ENCODE measurements around the gene PEX5. TPM values are rescaled to one million over a fixed set of nuclear protein-coding genes. Genes with fewer than 3 reads are reported as not detected.

Gene PEX5
- total RNA-seq: 10 to 100 TPM; 23.9 to 86.0 (median 30.3) TPM

DNA sequence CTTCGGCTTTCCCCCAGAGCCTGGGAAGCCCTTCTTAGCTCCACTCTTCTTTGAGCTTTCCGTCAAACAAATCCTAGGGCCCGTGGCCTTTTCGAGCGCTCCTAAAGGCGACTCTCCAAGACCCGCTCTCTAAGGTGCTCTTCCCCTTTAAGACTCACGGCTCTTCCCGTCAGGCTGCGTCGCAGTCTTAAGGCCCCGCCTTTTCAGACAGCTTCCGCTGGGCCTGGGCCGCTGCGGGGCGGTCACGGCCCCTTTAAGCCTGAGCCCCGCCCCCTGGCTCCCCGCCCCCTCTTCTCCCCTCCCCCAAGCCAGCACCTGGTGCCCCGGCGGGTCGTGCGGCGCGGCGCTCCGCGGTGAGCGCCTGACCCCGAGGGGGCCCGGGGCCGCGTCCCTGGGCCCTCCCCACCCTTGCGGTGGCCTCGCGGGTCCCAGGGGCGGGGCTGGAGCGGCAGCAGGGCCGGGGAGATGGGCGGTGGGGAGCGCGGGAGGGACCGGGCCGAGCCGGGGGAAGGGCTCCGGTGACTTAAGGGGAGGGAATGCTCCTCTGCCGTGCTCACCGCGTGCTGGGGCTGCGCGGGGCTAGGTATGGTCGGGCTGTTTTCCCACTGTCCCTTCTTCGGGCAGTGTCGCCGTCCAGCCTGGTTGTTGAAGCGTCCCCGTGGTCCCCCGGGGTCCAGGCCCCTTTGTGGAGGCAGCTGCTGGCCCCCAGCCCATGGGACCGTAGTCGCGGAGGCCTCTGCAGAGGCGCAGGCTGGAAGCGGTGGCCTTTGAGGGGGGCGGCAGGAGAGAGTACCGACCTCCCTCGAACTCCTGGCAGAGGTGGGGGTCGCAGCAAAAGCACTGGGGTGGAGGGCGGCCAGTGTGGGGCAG is at the start of gene PEX5:
TSS of gene PEX5 (plus strand) at position 289 of the 870 bp plus-strand sequence. CDS start 692 bp downstream, outside the sequence.
- H3K36me3 ChIP-seq: peaks cover 0 to 8% (median 0%) of the 10 kb centered on the region in 4 donors
- peak within 1 kb of the TSS; percentile 66 to 96 (median 80) for H3K4me3 ChIP-seq
- 1% methylated on average over 33 of the region's 68 CpGs; no CpG with 5 or more reads in 1 of the 2 donors for WGBS, 2 donors (ENCODE audit: low coverage in 1 of 2)
- H3K27me3 ChIP-seq: no peaks in the 10 kb centered on the region
- peaks cover 10 to 24% (median 18%) of the 10 kb centered on the region in 4 donors for H3K4me1 ChIP-seq
- peak within 1 kb of the TSS; percentile 84 to 94 (median 90) for H3K27ac ChIP-seq
- in situ Hi-C loops (cut with MboI; ENCODE audit: low pct_ligation_motif_present in 1 of 4, low pct_unique_long_range_greater_than_20kb in 1 of 4, low sequenced_read_pairs in 3 of 4) (no loop called here), intact Hi-C loops (cut with DNase I; ENCODE audit: low total_unique reads) (no loop called here)
- peak; percentile 93 for DNase-seq
- no peaks in the 10 kb centered on the region for H3K9me3 ChIP-seq
- TF ChIP-seq POLR2AphosphoS5 (IDR thresholded peaks at IDR 0.05) (peak; percentile 51 to 77 (median 57)), CTCF (IDR thresholded peaks at IDR 0.05) (no peak)

DNA sequence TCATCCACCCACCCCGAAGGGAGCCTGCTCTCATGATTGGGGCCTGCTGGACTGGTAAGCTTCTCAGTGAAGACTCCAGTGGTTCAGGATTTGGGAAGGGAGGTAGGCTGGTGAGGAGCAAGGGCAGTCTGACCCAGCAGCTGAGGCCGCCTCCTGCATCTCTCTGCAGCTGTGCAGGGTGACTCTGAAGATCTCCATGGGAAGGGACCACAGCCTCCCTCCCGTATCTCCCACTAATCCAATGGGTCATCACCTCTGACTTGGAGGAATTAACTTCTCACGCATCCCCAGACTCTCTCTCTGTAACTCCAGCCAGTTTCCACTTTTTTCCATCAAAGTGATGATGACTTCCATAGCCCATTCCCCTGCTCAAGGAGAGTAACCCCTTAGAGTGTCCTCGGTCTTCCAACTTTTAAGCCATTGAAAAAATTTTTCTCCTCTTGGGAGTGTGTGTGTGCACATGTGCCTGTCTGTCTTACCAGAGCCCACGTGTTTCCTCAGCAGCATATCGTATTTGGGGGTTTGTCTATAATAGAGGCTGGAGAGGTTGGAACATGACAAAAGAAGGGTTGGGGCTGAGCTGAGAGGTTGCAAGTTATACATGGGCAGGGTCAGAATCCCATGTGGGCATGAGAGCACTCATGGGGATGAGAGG is 48.0 kb upstream of the PEX5 start:
- H3K27me3 ChIP-seq: no peaks in the 10 kb centered on the region
- no peak overlapping the region for H3K27ac ChIP-seq
- H3K36me3 ChIP-seq: peaks cover 0 to under 1% (median 0%) of the 10 kb centered on the region in 4 donors
- H3K4me3 ChIP-seq: no peak overlapping the region
- no peak for DNase-seq
- in situ Hi-C loops (cut with MboI; ENCODE audit: low pct_ligation_motif_present in 1 of 4, low pct_unique_long_range_greater_than_20kb in 1 of 4, low sequenced_read_pairs in 3 of 4): no loop called here
- 88 to 92% methylated on average over 3 to 7 of the region's 7 CpGs for WGBS, 2 donors (ENCODE audit: low coverage in 1 of 2)
- TF ChIP-seq CTCF (IDR thresholded peaks at IDR 0.05): no peak
- no peaks in the 10 kb centered on the region for H3K4me1 ChIP-seq
- H3K9me3 ChIP-seq: no peaks in the 10 kb centered on the region
- intact Hi-C loops (cut with DNase I; ENCODE audit: low total_unique reads): no loop called here

- intact Hi-C loops (cut with DNase I; ENCODE audit: low total_unique reads) (no loop called here), in situ Hi-C loops (cut with MboI; ENCODE audit: low pct_ligation_motif_present in 1 of 4, low pct_unique_long_range_greater_than_20kb in 1 of 4, low sequenced_read_pairs in 3 of 4) (no loop called here)
- Histone ChIP-seq H3K9me3 (no peaks in the 10 kb centered on the region), H3K4me1 (no peaks in the 10 kb centered on the region), H3K4me3 (no peak overlapping the region), H3K27me3 (no peaks in the 10 kb centered on the region), H3K36me3 (no peaks in the 10 kb centered on the region), H3K27ac (no peak overlapping the region)
- peak; percentile 48 for DNase-seq
- 57 to 77% methylated on average over 1 to 5 of the region's 5 CpGs for WGBS, 2 donors (ENCODE audit: low coverage in 1 of 2)
- TF ChIP-seq POLR2AphosphoS5 (IDR thresholded peaks at IDR 0.05) (no peak), EP300 (IDR thresholded peaks at IDR 0.05; ENCODE audit: low read depth) (no peak), POLR2A (IDR thresholded peaks at IDR 0.05) (no peak), CTCF (IDR thresholded peaks at IDR 0.05) (peak; percentile 51 to 69 (median 66))
Measured at GRCh38 chr12:7142056-7142644, 47.3 kb upstream of the PEX5 start.

GRCh38 chr12:7142809-7143465 is 46.5 kb upstream of the PEX5 start:
- WGBS, 2 donors (ENCODE audit: low coverage in 1 of 2): 98 to 100% methylated on average over 1 to 17 of the region's 18 CpGs

More at GRCh38 chr12:7142809-7143465, 46.5 kb upstream of the PEX5 start:
- Histone ChIP-seq H3K4me1 (no peaks in the 10 kb centered on the region), H3K4me3 (no peak overlapping the region), H3K9me3 (no peaks in the 10 kb centered on the region), H3K36me3 (no peaks in the 10 kb centered on the region), H3K27ac (no peak overlapping the region), H3K27me3 (no peaks in the 10 kb centered on the region)
- intact Hi-C loops (cut with DNase I; ENCODE audit: low total_unique reads) (no loop called here), in situ Hi-C loops (cut with MboI; ENCODE audit: low pct_ligation_motif_present in 1 of 4, low pct_unique_long_range_greater_than_20kb in 1 of 4, low sequenced_read_pairs in 3 of 4) (no loop called here)
- TF ChIP-seq EP300 (IDR thresholded peaks at IDR 0.05; ENCODE audit: low read depth): no peak
- TF ChIP-seq POLR2A (IDR thresholded peaks at IDR 0.05): no peak
- no peak for TF ChIP-seq POLR2AphosphoS5 (IDR thresholded peaks at IDR 0.05)
- no peak for TF ChIP-seq CTCF (IDR thresholded peaks at IDR 0.05)
- no peak for DNase-seq

All from transverse colon (tissue), 4 donors.